ENCODE data around the gene PDHA1. TPM values are rescaled to one million over a fixed set of nuclear protein-coding genes. Genes with fewer than 3 reads are reported as not detected.

The PDHA1 gene
- total RNA-seq, 1 experiment from 2014 or later = 275 TPM

DNA sequence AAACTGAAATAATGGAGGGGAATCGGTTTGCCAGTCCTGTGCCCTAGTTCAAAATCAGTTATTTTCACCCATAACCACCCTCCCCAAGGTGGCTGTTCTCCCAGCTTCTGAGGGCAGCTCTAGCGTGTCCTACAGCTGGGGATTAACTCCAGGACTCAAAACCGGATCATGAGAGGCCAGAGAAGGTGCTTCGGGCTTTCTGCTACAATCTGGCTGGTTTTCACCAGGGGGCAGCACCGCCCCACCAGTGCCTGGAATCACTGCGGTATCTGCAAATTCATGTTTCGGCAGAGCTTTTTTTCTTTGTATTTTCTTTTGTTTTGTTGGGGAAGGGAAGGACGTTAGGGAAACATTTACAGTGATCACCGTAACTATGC lies 28.4 kb downstream of the PDHA1 start:
- POLR2A ChIA-PET = no interaction called here

GRCh38 chrX:19372547-19373331 lies 29.0 kb downstream of the PDHA1 start:
- no TSS peak for BruUV-seq (replicated peaks)
- H3K4me3 ChIP-seq (ENCODE audit: low read depth, low read length) = peak overlapping the region; percentile 26
- no peaks in the 10 kb centered on the region for H3K27me3 Mint-ChIP-seq (ENCODE audit: insufficient read depth, unreplicated experiment)
- H3K36me3 Mint-ChIP-seq (ENCODE audit: insufficient read depth, unreplicated experiment) = no peaks in the 10 kb centered on the region
- CTCF ChIA-PET = interaction anchor here (1.1 to 1.5 kb wide), 2 partner anchors 163 to 516 kb away, joined by 5 to 10 read pairs; no protein-coding TSS in a partner anchor
- no peaks in the 10 kb centered on the region for H3K4me1 ChIP-seq
- no peaks in the 10 kb centered on the region for H3K9me3 ChIP-seq
- no peak for TF ChIP-seq CTCF (IDR thresholded peaks at IDR 0.05; ENCODE audit: insufficient read depth in 1 of 2, low read depth in 1 of 2, low read length in 1 of 2, severe bottlenecking in 1 of 2, unreplicated experiment in 1 of 2)
- H3K4me3 Mint-ChIP-seq (ENCODE audit: unreplicated experiment) = peak overlapping the region; percentile 63
- H3K4me1 Mint-ChIP-seq (ENCODE audit: low read depth, unreplicated experiment) = no peaks in the 10 kb centered on the region
- intact Hi-C loops (cut with micrococcal nuclease; ENCODE audit: unreplicated experiment) = loop anchor here (1.0 to 5.0 kb wide), 3 partner anchors 143 to 515 kb away; partner anchors contain the start of genes MAP3K15 and SH3KBP1
- H3K36me3 ChIP-seq (ENCODE audit: control insufficient read depth, insufficient read depth, low read length) = no peaks in the 10 kb centered on the region
- POLR2A ChIA-PET = no interaction called here
- no peak for DNase-seq
- no peaks in the 10 kb centered on the region for H3K9me3 Mint-ChIP-seq (ENCODE audit: unreplicated experiment)
- no peaks in the 10 kb centered on the region for H3K27me3 ChIP-seq (replicated peaks; ENCODE audit: control insufficient read depth, insufficient read depth, low read length)
- peak overlapping the region; percentile 24 for H3K27ac Mint-ChIP-seq (ENCODE audit: unreplicated experiment)

More for the DNA sequence above, 28.4 kb downstream of the PDHA1 start:
- CTCF ChIA-PET = interaction anchor here (0.5 to 1.5 kb wide), 3 partner anchors 141 to 516 kb away, joined by 3 to 10 read pairs (median 5); no protein-coding TSS in a partner anchor
- Histone ChIP-seq H3K27me3 (replicated peaks; ENCODE audit: control insufficient read depth, insufficient read depth, low read length) (no peaks in the 10 kb centered on the region), H3K36me3 (ENCODE audit: control insufficient read depth, insufficient read depth, low read length) (no peaks in the 10 kb centered on the region), H3K4me1 (no peaks in the 10 kb centered on the region), H3K4me3 (ENCODE audit: low read depth, low read length) (peak overlapping the region; percentile 26), H3K9me3 (no peaks in the 10 kb centered on the region)
- Mint-ChIP-seq H3K27me3 (ENCODE audit: insufficient read depth, unreplicated experiment) (no peaks in the 10 kb centered on the region), H3K4me1 (ENCODE audit: low read depth, unreplicated experiment) (no peaks in the 10 kb centered on the region), H3K4me3 (ENCODE audit: unreplicated experiment) (peak overlapping the region; percentile 63), H3K27ac (ENCODE audit: unreplicated experiment) (peak overlapping the region; percentile 24), H3K36me3 (ENCODE audit: insufficient read depth, unreplicated experiment) (peaks cover 1% of the 10 kb centered on the region), H3K9me3 (ENCODE audit: unreplicated experiment) (no peaks in the 10 kb centered on the region)
- peak; percentile 66 to 72 for TF ChIP-seq CTCF (IDR thresholded peaks at IDR 0.05; ENCODE audit: insufficient read depth in 1 of 2, low read depth in 1 of 2, low read length in 1 of 2, severe bottlenecking in 1 of 2, unreplicated experiment in 1 of 2)
- no TSS peak for BruUV-seq (replicated peaks)
- peak; percentile 55 to 72 for DNase-seq
- intact Hi-C loops (cut with micrococcal nuclease; ENCODE audit: unreplicated experiment) = loop anchor here (1.0 to 5.0 kb wide), 3 partner anchors 143 to 515 kb away; partner anchors contain the start of genes MAP3K15 and SH3KBP1

- Histone ChIP-seq H3K36me3 (ENCODE audit: control insufficient read depth, insufficient read depth, low read length) (no peaks in the 10 kb centered on the region), H3K27me3 (replicated peaks; ENCODE audit: control insufficient read depth, insufficient read depth, low read length) (no peaks in the 10 kb centered on the region), H3K4me1 (no peaks in the 10 kb centered on the region), H3K9me3 (no peaks in the 10 kb centered on the region), H3K4me3 (ENCODE audit: low read depth, low read length) (no peak overlapping the region)
- no peaks in the 10 kb centered on the region for H3K27me3 Mint-ChIP-seq (ENCODE audit: insufficient read depth, unreplicated experiment)
- no TSS peak for BruUV-seq (replicated peaks)
- intact Hi-C loops (cut with micrococcal nuclease; ENCODE audit: unreplicated experiment) = loop anchor here (5.0 kb wide), 1 partner anchor 514 kb away; the partner anchor contains the start of gene SH3KBP1
- no peak overlapping the region for H3K27ac Mint-ChIP-seq (ENCODE audit: unreplicated experiment)
- POLR2A ChIA-PET = no interaction called here
- no peaks in the 10 kb centered on the region for H3K9me3 Mint-ChIP-seq (ENCODE audit: unreplicated experiment)
- no peak overlapping the region for H3K4me3 Mint-ChIP-seq (ENCODE audit: unreplicated experiment)
- no peak for DNase-seq
- CTCF ChIA-PET = no interaction called here
- TF ChIP-seq CTCF (IDR thresholded peaks at IDR 0.05; ENCODE audit: insufficient read depth in 1 of 2, low read depth in 1 of 2, low read length in 1 of 2, severe bottlenecking in 1 of 2, unreplicated experiment in 1 of 2) = no peak
- H3K36me3 Mint-ChIP-seq (ENCODE audit: insufficient read depth, unreplicated experiment) = no peaks in the 10 kb centered on the region
- H3K4me1 Mint-ChIP-seq (ENCODE audit: low read depth, unreplicated experiment) = no peaks in the 10 kb centered on the region
These were observed 29.7 kb downstream of the PDHA1 start for GRCh38 chrX:19373351-19373891.
